ENCODE results near the gene ARID5B. TPM values are rescaled to one million over a fixed set of nuclear protein-coding genes. Genes with fewer than 3 reads are reported as not detected.
A peak's percentile ranks its signal among the peaks of the same experiment; 100 is the strongest.

Gene ARID5B
- polyA plus RNA-seq, 6 donors from 2014 or later = 68.6 to 165 (median 122) TPM

DNA sequence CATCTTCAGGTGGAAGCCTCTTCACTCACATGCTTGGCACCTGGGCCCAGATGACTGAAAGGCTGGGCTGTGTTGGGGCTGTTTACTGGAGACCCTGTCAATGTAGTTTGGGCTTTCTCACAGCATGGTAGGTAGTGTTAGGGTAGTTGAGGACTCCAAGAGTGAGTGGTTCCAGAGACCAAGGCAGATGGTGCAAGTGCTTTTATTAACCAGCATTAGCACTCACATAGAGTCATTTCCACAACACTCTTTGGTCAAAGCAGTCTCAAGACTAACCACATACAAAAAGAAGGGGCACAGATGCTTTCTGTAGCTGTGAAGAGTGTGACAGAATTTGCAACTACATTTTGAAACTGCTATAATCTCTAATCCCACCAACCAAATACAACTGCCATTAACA, 232.1 kb downstream of the ARID5B start:
- no peak for DNase-seq
- peak overlapping the region in 2 of 6 donors; percentile 3 to 12 for H3K27ac Mint-ChIP-seq
- no peaks in the 10 kb centered on the region for H3K27me3 Mint-ChIP-seq
- H3K4me3 Mint-ChIP-seq = no peak overlapping the region
- H3K36me3 Mint-ChIP-seq = peaks cover 0 to 12% of the 10 kb centered on the region in 2 donors
- peaks cover 0 to 21% (median 4%) of the 10 kb centered on the region in 3 donors for H3K4me1 Mint-ChIP-seq
- ATAC-seq (ENCODE audit: low read depth in 2 of 2) = no peak
- peaks cover 3 to 23% (median 13%) of the 10 kb centered on the region in 7 donors for H3K9me3 Mint-ChIP-seq

DNA sequence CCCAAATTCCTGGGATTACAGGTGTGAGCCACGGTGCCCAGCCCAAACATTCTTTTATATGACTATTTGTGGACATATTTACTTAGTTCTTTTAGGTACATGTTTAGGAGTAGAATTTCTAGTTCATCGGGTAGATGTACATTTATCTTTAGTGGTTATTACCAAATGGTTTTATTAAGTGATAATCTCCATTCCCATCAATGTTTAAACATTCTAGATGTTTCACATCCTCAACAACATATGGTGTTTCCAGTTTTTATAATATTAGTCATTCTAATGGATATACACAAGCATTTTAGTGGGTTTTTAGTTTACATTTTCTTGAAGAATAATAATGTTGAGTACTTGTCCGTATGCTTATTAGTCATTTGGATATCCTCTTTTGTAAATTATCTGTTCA, 235.4 kb downstream of the ARID5B start:
- no peak for ATAC-seq (ENCODE audit: low read depth in 2 of 2)
- H3K36me3 Mint-ChIP-seq = peaks cover 0 to 7% of the 10 kb centered on the region in 2 donors
- H3K4me3 Mint-ChIP-seq = no peak overlapping the region
- H3K4me1 Mint-ChIP-seq = peaks cover 10 to 13% (median 11%) of the 10 kb centered on the region in 3 donors
- peaks cover 0 to 13% (median 4%) of the 10 kb centered on the region in 7 donors for H3K9me3 Mint-ChIP-seq
- H3K27ac Mint-ChIP-seq = no peak overlapping the region
- no peak for DNase-seq
- no peaks in the 10 kb centered on the region for H3K27me3 Mint-ChIP-seq

Other genes starting within 250 kb of the ARID5B start
- gene CABCOCO1, start 238.8 kb upstream of the ARID5B start, polyA plus RNA-seq (ENCODE audit: low read depth in 6 of 6) = not detected